HUES64 (cell line): ENCODE data around the gene URGCP. TPM values are rescaled to one million over a fixed set of nuclear protein-coding genes. Genes with fewer than 3 reads are reported as not detected.

ENCODE experiments used
- H3K27ac ChIP-seq: 2 replicates; pipeline ENCODE4 v1.7.0; 2013; ENCODE audit warnings: low read depth, low read length, inconsistent platforms
- H3K27me3 ChIP-seq: 2 replicates; pipeline ENCODE4 v1.6.1; 2013; ENCODE audit warnings: mild to moderate bottlenecking, low read length; ENCODE audit not compliant: insufficient read depth
- H3K36me3 ChIP-seq: 2 replicates; pipeline ENCODE4 v1.6.1; 2013; ENCODE audit warnings: mild to moderate bottlenecking, low read length; ENCODE audit not compliant: insufficient read depth
- H3K4me1 ChIP-seq: 2 replicates; pipeline ENCODE4 v1.6.1; 2013; ENCODE audit warnings: mild to moderate bottlenecking, low read length, moderate library complexity; ENCODE audit not compliant: insufficient read depth
- H3K4me3 ChIP-seq: 2 replicates; pipeline ENCODE4 v1.5.1; 2013; ENCODE audit warnings: mild to moderate bottlenecking, low read length, moderate library complexity
- H3K9ac ChIP-seq: 2 replicates; pipeline ENCODE4 v1.6.1; 2013; ENCODE audit warnings: mild to moderate bottlenecking, low read depth, low read length
- H3K9me3 ChIP-seq: 2 replicates; pipeline ENCODE4 v1.6.1; 2013; ENCODE audit warnings: low read depth, low read length; ENCODE audit not compliant: insufficient read depth
- WGBS: fragments of 150-250, 120-280 bp; methylation state at CpG from one replicate; pipeline ENCODE4 v1.1.7; 2013; ENCODE audit warnings: missing lambda C conversion rate; 5-methylcytosine and 5-hydroxymethylcytosine counted together
- polyA plus RNA-seq, 2 experiments: library from polyadenylated mRNA; stranded (reverse); fragments of 50-300 nt; gene quantifications; one replicate each; pipeline ENCODE4 v1.2.3, GENCODE V29; 2013

Gene URGCP
- 7.3 TPM for polyA plus RNA-seq (2013, experiment 1 of 2)
- 7.2 TPM for polyA plus RNA-seq (2013, experiment 2 of 2)

DNA sequence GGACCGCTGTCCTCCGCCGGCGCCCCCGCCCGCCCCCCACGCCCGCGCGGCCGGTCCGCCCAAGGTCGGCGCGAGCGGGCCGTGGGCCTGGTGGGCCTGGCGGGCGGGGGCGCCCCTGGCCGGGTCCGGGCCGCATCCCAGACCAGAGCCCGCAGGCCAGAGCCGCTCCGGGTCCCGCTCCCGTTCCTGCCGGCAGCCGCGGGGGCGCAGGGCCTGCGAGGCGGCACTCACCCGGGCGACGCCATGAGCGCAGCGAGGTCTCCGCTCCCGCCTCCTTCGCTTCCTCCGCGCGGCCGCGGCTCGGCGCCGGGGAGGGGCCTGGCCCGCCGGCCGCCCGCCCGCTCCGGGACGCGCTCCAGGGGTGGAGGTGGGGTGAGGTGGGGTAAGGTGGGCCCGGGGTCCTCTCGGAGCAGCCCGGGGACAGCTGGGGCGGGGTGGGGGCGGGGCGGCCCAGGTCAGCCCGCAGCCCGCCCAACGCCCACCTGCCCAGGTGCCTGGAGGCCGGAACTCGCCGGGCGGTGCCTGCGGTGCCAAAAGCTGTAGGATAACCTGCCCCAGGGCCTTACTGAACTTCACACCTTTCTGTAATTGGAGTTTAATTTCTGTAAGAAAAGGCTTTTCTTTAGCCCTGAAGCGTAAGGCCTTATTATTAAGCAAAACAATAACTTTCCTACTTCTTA lies at the start of gene URGCP:
Gene URGCP (minus strand): TSS at position 266 of the 680 bp plus-strand sequence. CDS start 21 bp downstream, at position 245.
- Histone ChIP-seq H3K4me3 (peak within 1 kb of the TSS; percentile 74), H3K9ac (peak within 1 kb of the TSS; percentile 71), H3K4me1 (peaks cover 13% of the 10 kb centered on the region), H3K36me3 (no peaks in the 10 kb centered on the region), H3K27me3 (peaks cover 5% of the 10 kb centered on the region; the same call in 1 of the 2 replicates), H3K9me3 (no peaks in the 10 kb centered on the region), H3K27ac (no peak within 1 kb of the TSS)
- WGBS: under 1% methylated on average over 72 of the region's 73 CpGs

DNA sequence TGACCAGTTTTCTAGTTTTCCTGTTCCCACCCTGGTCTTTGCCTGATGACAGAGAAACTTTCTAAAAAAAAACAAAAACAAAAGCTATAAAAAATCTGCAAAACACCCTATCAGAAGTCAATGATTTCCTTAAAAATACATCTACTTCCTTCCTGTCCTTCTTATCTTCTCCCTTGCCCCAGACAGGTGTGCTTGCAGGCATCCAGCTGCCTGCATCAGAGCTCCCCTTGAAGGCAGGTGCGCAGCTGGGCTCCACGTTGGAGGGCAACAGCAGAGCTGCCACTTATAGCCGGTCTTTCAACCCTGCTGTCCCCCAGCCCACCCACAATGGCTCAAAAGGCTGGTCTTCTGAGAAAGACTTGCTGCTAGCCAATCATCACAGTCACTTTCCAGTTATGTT lies 49.6 kb upstream of the URGCP start:
- Histone ChIP-seq H3K9me3 (no peaks in the 10 kb centered on the region), H3K9ac (no peak overlapping the region), H3K27ac (no peak overlapping the region), H3K36me3 (no peaks in the 10 kb centered on the region), H3K4me1 (no peaks in the 10 kb centered on the region), H3K27me3 (no peaks in the 10 kb centered on the region), H3K4me3 (no peak overlapping the region)
- 74% methylated on average over 3 of the region's 3 CpGs for WGBS

- H3K27me3 ChIP-seq: no peaks in the 10 kb centered on the region
- H3K4me1 ChIP-seq: no peaks in the 10 kb centered on the region
- H3K4me3 ChIP-seq: no peak overlapping the region
- H3K36me3 ChIP-seq: no peaks in the 10 kb centered on the region
- no peak overlapping the region for H3K9ac ChIP-seq
- no peaks in the 10 kb centered on the region for H3K9me3 ChIP-seq
- 51% methylated on average over 3 of the region's 3 CpGs for WGBS
- no peak overlapping the region for H3K27ac ChIP-seq
Observed at GRCh38 chr7:43954524-43955228, 48.3 kb upstream of the URGCP start.

DNA sequence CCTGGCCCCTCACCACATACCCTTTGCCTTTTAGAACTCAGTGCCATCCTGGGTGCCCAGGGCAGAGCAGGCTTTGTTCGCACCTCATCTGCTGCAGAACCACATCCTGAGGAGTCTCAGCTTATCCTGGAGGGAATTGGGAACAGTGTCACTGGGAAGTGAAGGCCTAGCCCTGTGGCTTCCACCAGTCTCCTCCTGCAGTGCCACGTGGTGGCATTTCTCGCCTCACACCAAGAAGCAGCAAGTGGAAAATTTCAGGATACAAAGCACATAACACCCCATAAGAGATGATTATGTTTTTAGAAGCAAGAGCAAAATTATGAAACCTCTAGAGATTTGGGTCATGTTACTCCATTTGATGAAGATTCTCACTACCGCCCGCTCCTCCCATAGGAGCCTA lies 46.7 kb upstream of the URGCP start:
- H3K36me3 ChIP-seq: no peaks in the 10 kb centered on the region
- no peaks in the 10 kb centered on the region for H3K9me3 ChIP-seq
- H3K9ac ChIP-seq: no peak overlapping the region
- H3K27me3 ChIP-seq: no peaks in the 10 kb centered on the region
- no peaks in the 10 kb centered on the region for H3K4me1 ChIP-seq
- 93% methylated on average over 5 of the region's 5 CpGs for whole genome bisulfite sequencing
- no peak overlapping the region for H3K4me3 ChIP-seq
- H3K27ac ChIP-seq: no peak overlapping the region

DNA sequence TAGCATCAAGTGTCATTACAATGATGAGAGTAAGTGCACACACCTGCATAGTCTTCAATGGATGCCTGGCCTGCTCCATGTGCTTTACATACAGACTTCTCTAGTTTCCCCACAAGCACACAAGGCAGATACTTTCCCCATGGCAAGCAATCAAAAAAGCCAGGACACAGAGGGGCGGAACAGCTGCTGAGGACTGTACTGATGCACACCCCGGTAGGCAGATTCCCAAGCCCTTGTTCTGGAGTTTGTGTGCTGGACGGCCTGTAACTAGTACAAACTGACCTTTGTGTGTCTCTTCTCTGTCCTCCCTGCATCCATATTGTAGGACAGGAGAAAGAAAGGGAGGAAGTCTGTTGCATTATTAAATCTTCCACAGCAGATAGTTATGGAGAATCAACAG lies 45.6 kb upstream of the URGCP start:
- H3K27me3 ChIP-seq: no peaks in the 10 kb centered on the region
- no peak overlapping the region for H3K27ac ChIP-seq
- no peak overlapping the region for H3K9ac ChIP-seq
- H3K36me3 ChIP-seq: no peaks in the 10 kb centered on the region
- 92% methylated on average over 3 of the region's 3 CpGs for WGBS
- H3K9me3 ChIP-seq: no peaks in the 10 kb centered on the region
- no peak overlapping the region for H3K4me3 ChIP-seq
- no peaks in the 10 kb centered on the region for H3K4me1 ChIP-seq

DNA sequence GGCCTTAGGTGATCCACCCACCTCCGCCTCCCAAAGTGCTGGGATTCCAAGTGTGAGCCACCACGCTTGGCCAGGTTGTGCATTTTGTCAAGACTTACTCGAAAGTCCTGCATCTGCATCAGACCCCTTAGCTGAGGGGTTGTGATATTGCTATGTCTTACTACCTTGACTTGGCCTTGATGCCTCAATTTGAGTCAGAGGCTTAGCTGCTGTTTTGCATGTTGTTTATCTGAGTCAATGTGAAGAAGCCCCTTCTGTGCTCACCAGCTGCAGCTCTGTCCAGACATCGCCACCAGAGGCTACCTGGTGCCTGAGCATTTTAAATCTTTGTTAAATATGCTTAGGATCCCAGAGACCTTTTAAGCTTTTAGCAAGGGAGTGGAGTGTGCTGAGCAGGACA lies 37.9 kb upstream of the URGCP start:
- Histone ChIP-seq H3K27ac (no peak overlapping the region), H3K4me1 (no peaks in the 10 kb centered on the region), H3K36me3 (no peaks in the 10 kb centered on the region), H3K9ac (no peak overlapping the region), H3K9me3 (no peaks in the 10 kb centered on the region), H3K27me3 (no peaks in the 10 kb centered on the region), H3K4me3 (no peak overlapping the region)
- WGBS: 96% methylated on average over 4 of the region's 4 CpGs

DNA sequence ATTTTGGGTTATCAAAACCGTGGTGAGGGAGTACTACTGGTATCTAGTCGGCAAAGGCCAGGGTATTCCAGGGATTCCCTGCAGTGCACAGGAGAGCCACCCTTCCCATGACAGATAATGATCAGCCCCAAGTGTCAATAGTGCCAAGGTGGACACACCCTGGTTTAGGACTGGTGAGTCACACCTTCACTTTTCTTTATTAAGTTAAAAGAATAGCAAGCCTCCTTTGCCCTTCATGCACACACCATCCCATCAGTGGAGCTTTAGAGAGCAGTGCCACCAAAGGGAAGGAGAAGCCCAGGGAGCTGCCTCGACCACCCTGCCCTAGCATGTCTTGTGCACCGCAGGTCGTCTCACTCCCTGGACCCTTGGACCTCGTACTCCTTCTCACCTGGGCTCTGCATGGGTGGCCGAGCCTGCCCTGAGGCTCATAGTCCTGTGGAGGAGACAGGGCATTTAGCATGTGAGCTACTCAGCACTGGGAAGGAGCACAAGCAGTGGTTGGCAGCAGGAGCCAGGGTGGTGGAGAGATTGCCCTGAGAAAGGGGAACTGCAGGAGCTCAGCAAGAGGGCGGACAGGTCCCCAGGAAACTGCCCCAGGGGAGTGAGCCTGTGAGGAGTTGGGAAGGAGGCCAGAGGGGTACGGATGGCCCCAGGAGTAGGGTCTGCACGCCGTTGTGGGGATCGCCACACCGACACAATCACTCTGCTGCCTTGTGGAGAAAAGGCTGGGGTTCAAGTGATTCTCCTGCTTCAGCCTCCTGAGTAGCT lies 37.2 kb upstream of the URGCP start:
- Histone ChIP-seq H3K4me1 (no peaks in the 10 kb centered on the region), H3K9ac (no peak overlapping the region), H3K27me3 (no peaks in the 10 kb centered on the region), H3K4me3 (no peak overlapping the region), H3K36me3 (no peaks in the 10 kb centered on the region), H3K9me3 (no peaks in the 10 kb centered on the region), H3K27ac (no peak overlapping the region)
- 91% methylated on average over 13 of the region's 13 CpGs for WGBS

- Histone ChIP-seq H3K27ac (no peak overlapping the region), H3K4me1 (no peaks in the 10 kb centered on the region), H3K4me3 (no peak overlapping the region), H3K9ac (no peak overlapping the region), H3K9me3 (no peaks in the 10 kb centered on the region), H3K27me3 (no peaks in the 10 kb centered on the region), H3K36me3 (no peaks in the 10 kb centered on the region)
- WGBS: 61% methylated on average over 3 of the region's 3 CpGs
Observed at GRCh38 chr7:43942997-43943396, 36.6 kb upstream of the URGCP start.

DNA sequence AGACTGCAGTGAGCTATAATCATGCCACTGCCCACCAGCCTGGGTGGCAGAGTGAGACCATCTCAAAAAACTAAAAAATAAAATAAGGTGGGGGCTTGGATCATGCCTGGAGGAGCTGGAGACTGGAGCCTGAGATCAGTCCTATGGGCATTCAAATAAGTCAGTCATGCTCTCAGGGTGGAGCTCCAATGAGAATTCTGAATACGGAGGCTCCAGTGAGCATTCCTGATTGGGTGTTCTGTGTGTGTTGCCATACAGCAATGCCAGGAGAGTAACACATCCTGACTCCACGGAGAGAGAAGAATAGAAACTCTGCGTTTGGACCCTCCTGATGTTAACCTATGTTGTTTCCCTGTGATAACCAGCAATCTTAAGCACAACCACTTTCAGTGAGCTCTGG lies 35.9 kb upstream of the URGCP start:
- H3K9ac ChIP-seq: no peak overlapping the region
- H3K27me3 ChIP-seq: no peaks in the 10 kb centered on the region
- H3K4me3 ChIP-seq: no peak overlapping the region
- H3K36me3 ChIP-seq: no peaks in the 10 kb centered on the region
- H3K27ac ChIP-seq: no peak overlapping the region
- WGBS: 64% methylated on average over 3 of the region's 3 CpGs
- H3K4me1 ChIP-seq: no peaks in the 10 kb centered on the region
- no peaks in the 10 kb centered on the region for H3K9me3 ChIP-seq

- Histone ChIP-seq H3K9ac (no peak overlapping the region), H3K9me3 (no peaks in the 10 kb centered on the region), H3K27ac (no peak overlapping the region), H3K36me3 (no peaks in the 10 kb centered on the region), H3K4me3 (no peak overlapping the region), H3K4me1 (no peaks in the 10 kb centered on the region), H3K27me3 (no peaks in the 10 kb centered on the region)
- WGBS: 95% methylated on average over 4 of the region's 4 CpGs
Observed at GRCh38 chr7:43938892-43939482, 32.6 kb upstream of the URGCP start.

DNA sequence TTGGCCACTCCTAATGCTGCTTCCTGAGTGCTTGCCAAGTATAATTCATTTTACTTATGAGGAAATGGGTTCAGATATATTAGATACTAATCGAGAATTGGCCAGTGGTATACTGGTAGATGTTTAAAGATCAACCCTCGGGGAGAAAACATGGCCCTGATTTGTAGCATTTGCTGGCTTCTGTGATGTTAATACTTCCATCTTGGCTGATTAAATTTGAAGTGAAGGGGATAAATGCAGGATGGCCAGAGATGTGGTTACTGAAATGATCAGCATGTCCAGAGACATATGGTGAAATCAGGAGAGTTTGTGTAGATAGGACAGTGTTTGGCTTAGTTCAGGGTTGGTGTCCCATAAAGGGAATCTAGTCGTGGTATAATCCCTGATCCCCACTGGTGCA lies 31.0 kb upstream of the URGCP start:
- Histone ChIP-seq H3K9ac (no peak overlapping the region), H3K27ac (no peak overlapping the region), H3K4me1 (no peaks in the 10 kb centered on the region), H3K4me3 (no peak overlapping the region), H3K9me3 (no peaks in the 10 kb centered on the region), H3K36me3 (no peaks in the 10 kb centered on the region), H3K27me3 (no peaks in the 10 kb centered on the region)
- WGBS: 87% methylated on average over 3 of the region's 3 CpGs
